Measurements from ENCODE around the gene KRTAP4-9. TPM values are rescaled to one million over a fixed set of nuclear protein-coding genes. Genes with fewer than 3 reads are reported as not detected.
"Not testable (repeated sequence)": the region's sequence is repeated elsewhere in the genome, so short reads cannot be mapped to it uniquely, and the experiment has no call there.

Gene KRTAP4-9
- total RNA-seq: not detected in 3 replicates
- long read RNA-seq: 0 reads

DNA sequence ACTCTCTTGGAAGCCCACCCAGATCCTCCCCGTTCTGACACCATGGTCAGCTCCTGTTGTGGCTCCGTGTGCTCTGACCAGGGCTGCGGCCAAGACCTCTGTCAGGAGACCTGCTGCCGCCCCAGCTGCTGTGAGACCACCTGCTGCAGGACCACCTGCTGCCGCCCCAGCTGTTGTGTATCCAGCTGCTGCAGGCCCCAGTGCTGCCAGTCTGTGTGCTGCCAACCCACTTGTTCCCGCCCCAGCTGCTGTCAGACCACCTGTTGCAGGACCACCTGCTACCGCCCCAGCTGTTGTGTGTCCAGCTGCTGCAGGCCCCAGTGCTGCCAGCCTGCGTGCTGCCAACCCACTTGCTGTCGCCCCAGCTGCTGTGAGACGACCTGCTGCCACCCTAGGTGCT, at the start of gene KRTAP4-9:
Gene KRTAP4-9 (plus strand): TSS at position 43 of the 400 bp plus-strand sequence. CDS start 0 bp downstream, at position 43.
- H3K27me3 Mint-ChIP-seq (ENCODE audit: low read depth); H3K36me3 Mint-ChIP-seq (ENCODE audit: low read depth); H3K9me3 Mint-ChIP-seq (ENCODE audit: low read depth); H3K4me3 Mint-ChIP-seq (ENCODE audit: unreplicated experiment); DNase-seq (ENCODE audit: low spot score): not testable (repeated sequence)
- peak within 1 kb of the TSS; percentile 9 for H3K27ac Mint-ChIP-seq (ENCODE audit: unreplicated experiment)
- H3K4me1 Mint-ChIP-seq (ENCODE audit: low read depth): peaks cover 24% of the 10 kb centered on the region

DNA sequence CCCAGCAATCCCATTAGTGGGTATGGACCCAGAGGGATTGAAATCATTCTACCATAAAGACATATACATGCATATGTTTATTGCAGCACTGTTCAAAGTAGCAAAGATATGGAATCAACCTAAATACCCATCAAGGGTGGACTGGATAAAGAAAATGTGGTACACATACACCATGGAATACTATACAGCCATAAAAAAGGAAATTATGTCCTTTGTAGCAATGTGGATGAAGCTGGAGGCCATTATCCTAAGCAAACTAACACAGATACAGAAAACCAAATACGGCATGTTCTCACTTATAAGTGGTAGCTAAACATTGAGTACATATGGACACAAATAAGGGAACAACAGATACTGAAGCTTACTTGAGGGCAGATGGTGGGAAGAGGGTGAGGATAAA, 47.6 kb upstream of the KRTAP4-9 start:
- H3K36me3 Mint-ChIP-seq (ENCODE audit: low read depth): peaks cover 3% of the 10 kb centered on the region

DNA sequence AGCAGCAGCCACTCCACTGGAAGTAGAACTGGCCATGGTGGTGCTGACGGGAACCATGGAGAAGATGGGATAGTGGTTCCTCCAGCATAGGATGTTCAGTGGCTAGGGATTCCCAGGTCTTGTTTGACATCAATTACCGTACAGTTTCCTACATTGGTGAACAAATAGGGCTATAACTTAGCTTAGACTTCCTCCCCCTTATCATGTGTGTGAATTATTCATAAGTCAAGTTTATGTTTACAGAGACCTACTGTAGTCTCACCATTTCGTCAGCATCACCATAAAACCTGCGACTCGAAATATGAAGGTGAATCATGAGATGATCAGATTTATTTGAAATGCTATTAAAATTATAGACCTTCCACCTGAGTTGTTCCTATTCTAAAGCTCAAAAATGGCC, 46.4 kb upstream of the KRTAP4-9 start:
- Mint-ChIP-seq H3K4me1 (ENCODE audit: low read depth) (peaks cover 46% of the 10 kb centered on the region), H3K36me3 (ENCODE audit: low read depth) (peaks cover 1% of the 10 kb centered on the region), H3K27me3 (ENCODE audit: low read depth) (no peaks in the 10 kb centered on the region), H3K9me3 (ENCODE audit: low read depth) (peaks cover 4% of the 10 kb centered on the region), H3K4me3 (ENCODE audit: unreplicated experiment) (no peak overlapping the region), H3K27ac (ENCODE audit: unreplicated experiment) (peak overlapping the region; percentile 91)
- DNase-seq (ENCODE audit: low spot score): no peak
- TF ChIP-seq, protein P1, sequence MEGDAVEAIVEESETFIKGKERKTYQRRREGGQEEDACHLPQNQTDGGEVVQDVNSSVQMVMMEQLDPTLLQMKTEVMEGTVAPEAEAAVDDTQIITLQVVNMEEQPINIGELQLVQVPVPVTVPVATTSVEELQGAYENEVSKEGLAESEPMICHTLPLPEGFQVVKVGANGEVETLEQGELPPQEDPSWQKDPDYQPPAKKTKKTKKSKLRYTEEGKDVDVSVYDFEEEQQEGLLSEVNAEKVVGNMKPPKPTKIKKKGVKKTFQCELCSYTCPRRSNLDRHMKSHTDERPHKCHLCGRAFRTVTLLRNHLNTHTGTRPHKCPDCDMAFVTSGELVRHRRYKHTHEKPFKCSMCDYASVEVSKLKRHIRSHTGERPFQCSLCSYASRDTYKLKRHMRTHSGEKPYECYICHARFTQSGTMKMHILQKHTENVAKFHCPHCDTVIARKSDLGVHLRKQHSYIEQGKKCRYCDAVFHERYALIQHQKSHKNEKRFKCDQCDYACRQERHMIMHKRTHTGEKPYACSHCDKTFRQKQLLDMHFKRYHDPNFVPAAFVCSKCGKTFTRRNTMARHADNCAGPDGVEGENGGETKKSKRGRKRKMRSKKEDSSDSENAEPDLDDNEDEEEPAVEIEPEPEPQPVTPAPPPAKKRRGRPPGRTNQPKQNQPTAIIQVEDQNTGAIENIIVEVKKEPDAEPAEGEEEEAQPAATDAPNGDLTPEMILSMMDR (IDR thresholded peaks at IDR 0.05): no peak

More for the DNA sequence above, 47.6 kb upstream of the KRTAP4-9 start:
- peaks cover 10% of the 10 kb centered on the region for H3K9me3 Mint-ChIP-seq (ENCODE audit: low read depth)
- H3K27ac Mint-ChIP-seq (ENCODE audit: unreplicated experiment): no peak overlapping the region
- H3K4me3 Mint-ChIP-seq (ENCODE audit: unreplicated experiment): no peak overlapping the region
- H3K27me3 Mint-ChIP-seq (ENCODE audit: low read depth): no peaks in the 10 kb centered on the region
- DNase-seq (ENCODE audit: low spot score): no peak
- H3K4me1 Mint-ChIP-seq (ENCODE audit: low read depth): peaks cover 36% of the 10 kb centered on the region
- TF ChIP-seq, protein P1 (IDR thresholded peaks at IDR 0.05): no peak

DNA sequence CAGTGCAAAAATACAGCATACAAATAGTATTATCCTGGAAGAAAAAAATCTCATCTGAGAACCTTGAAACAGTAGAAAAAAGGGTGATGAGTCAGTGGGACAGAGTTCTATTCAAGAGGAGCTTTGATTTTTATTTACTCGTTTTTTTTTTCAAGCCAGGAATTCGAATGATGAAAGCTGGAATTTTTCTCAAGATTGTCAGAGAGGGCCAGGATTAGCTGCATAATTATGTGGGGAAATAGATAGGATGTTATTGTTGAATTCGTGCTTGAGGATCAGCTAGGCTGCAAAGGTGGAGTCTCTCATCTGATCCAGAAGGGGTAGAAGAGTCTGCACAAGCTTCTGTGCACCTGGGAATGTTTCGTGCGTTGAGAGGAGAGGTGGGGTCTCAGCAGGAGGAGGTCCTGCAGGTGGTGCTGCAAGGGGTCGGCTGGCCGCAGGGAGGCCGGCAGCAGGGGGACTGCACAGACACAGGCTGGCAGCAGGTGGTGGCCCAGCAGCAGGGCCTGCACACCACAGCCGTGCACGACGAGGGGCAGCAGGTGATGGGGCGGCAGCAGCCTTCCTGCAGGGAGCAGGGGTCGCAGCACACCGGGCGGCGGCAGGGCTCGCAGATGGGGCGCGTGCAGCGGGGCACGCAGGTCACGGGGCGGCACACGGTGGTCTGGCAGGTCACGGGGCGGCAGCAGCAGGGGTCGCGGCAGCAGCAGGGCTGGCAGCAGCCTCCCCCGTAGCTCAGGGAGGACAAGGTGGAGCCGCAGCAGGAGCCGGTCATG, 45.7 kb upstream of the KRTAP4-9 start:
- Mint-ChIP-seq H3K4me3 (ENCODE audit: unreplicated experiment) (peak overlapping the region; percentile 5), H3K27ac (ENCODE audit: unreplicated experiment) (peak overlapping the region; percentile 91), H3K4me1 (ENCODE audit: low read depth) (peaks cover 50% of the 10 kb centered on the region)
- not testable (repeated sequence) for H3K9me3 Mint-ChIP-seq (ENCODE audit: low read depth); H3K36me3 Mint-ChIP-seq (ENCODE audit: low read depth); H3K27me3 Mint-ChIP-seq (ENCODE audit: low read depth); DNase-seq (ENCODE audit: low spot score)

DNA sequence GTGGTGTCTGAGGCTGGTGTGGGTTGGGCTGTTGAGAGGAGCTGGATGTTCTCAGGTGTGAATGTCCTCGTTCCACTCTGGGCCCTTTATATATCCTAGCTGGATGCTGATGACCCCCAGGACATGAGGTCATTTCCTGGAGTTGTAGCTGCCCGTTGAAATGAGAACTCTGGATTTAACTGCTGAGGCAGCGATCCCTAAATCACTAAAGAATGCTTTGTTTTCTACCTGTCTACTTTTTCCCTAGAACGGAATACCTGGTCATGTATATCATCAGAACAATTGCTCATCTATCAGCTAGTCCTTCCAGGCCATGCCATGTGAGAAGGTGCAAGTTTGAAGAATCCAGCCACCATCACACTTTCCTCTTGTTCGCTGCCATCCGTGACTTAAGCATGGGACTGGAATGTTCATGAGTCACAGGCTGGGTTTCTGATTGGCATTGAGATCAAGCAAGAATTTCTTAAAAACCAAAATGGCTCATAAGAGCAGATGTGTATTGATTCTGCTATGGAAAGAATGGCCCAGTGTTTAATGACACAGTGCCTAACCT, 45.1 kb upstream of the KRTAP4-9 start, which contains the start of gene KRTAP2-3:
Gene KRTAP2-3 (minus strand): TSS at position 63 of the 553 bp plus-strand sequence. CDS start 64 bp downstream, outside the sequence.
- TF ChIP-seq, protein P1 (IDR thresholded peaks at IDR 0.05): no peak
- Mint-ChIP-seq H3K27me3 (ENCODE audit: low read depth) (no peaks in the 10 kb centered on the region), H3K9me3 (ENCODE audit: low read depth) (peaks cover 4% of the 10 kb centered on the region), H3K36me3 (ENCODE audit: low read depth) (peaks cover 1% of the 10 kb centered on the region), H3K27ac (ENCODE audit: unreplicated experiment) (peak within 1 kb of the TSS; percentile 95), H3K4me3 (ENCODE audit: unreplicated experiment) (peak within 1 kb of the TSS; percentile 5), H3K4me1 (ENCODE audit: low read depth) (peaks cover 50% of the 10 kb centered on the region)
- no peak for DNase-seq (ENCODE audit: low spot score)

DNA sequence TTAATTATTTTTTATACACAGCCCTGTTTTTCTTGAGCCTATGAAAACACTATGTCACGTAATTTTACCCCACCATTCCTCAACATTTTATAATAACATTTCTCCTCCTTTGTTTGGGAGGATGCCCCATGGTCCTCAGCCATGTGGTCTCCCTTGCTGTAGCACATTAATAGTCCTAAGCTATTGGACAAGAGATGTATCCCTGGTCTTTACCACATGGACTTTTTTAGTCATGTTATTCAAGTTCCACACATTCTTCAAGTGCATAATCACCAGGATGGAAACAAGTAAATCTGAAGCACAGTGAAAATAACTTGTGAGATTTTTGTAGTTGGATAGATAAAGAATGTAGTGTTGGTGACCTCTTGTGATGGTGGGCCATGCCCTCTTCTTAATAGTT, 43.2 kb upstream of the KRTAP4-9 start:
- DNase-seq (ENCODE audit: low spot score): no peak
- Mint-ChIP-seq H3K36me3 (ENCODE audit: low read depth) (peaks cover 1% of the 10 kb centered on the region), H3K27me3 (ENCODE audit: low read depth) (no peaks in the 10 kb centered on the region), H3K4me1 (ENCODE audit: low read depth) (peaks cover 57% of the 10 kb centered on the region), H3K9me3 (ENCODE audit: low read depth) (peaks cover 4% of the 10 kb centered on the region), H3K4me3 (ENCODE audit: unreplicated experiment) (no peak overlapping the region), H3K27ac (ENCODE audit: unreplicated experiment) (peak overlapping the region; percentile 95)
- TF ChIP-seq, protein P1 (IDR thresholded peaks at IDR 0.05): peak; percentile 38

Measured in chondrocyte (in vitro differentiated cells).